NCI-H524 treated with DMSO at 0.1 percent for 48 hours (cell line): Measurements from ENCODE around the gene WTAP.
A peak's percentile ranks its signal among the peaks of the same experiment; 100 is the strongest.
"Not testable (repeated sequence)": the region's sequence is repeated elsewhere in the genome, so short reads cannot be mapped to it uniquely, and the experiment has no call there.

ENCODE experiments used
- DNase-seq: peaks from one replicate; lab custom pipeline; 2025; lab: John Stamatoyannopoulos, UW

Gene WTAP

DNA sequence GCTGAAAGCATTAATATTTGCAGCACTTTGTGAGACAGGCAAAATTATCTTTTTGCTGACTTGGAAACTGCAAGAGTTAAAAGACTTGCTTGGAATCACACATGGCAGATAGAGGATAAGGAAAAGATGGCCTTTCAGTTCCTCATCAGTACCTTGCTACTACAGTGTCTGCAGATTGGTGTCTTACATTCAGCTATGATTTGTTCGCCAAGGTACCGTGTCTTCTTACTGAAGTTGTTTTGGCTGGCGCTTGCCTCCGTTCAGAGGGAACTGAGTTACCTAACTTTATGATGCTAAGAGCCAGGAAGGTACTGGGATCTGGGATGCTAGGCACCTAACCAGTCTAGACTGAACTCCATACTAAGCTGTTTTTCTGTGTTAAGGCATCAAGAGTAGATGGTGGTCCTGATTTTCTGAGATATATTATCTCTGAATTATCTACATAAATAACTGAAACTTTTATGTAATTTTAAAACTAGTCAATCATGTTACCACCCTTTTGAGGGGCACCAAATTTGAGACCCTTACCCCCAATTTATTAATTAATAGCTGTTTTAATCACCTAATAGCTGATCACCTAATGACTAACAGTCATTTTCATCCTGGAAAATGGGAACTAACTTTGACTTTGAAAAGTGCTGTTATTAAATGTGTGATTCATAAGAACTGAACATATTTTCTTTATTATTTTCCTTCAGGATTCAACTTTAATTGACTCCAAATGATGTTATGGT, 2.5 kb downstream of the WTAP start:
- DNase-seq, result no peak

DNA sequence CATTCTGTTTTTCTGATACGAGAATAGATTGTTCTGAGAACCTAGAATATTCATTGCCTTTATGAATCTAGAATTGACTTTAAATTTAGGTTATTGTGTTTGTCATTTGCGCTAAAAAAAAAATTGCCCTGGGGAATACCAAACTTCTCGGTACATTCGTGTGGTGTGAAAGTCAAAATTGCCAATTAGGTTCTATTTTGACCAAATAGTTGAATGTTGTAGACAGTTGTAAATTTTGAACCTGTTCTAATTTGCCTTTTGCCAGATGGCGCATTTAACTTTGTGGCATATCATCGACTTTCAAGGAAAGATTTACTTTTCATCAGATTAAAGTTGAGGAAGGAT, 3.0 kb downstream of the WTAP start:
- no peak for DNase-seq

DNA sequence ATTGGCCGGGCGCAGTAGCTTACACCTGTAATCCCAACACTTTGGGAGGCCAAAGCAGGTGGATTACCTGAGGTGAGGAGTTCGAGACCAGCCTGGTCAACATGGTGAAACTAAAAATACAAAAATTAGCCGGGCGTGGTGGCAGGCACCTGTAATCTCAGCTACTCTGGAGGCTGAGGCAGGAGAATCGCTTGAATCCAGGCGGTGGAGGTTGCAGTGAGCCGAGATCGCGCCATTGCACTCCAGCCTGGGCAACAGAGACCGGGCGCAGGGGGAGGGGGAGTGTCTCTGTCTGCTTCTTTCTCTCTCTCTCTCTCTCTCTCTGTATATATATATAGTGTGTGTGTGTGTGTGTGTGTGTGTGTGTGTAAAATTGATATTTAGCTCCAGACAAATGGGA, 5.2 kb downstream of the WTAP start:
- not testable (repeated sequence) for DNase-seq

DNA sequence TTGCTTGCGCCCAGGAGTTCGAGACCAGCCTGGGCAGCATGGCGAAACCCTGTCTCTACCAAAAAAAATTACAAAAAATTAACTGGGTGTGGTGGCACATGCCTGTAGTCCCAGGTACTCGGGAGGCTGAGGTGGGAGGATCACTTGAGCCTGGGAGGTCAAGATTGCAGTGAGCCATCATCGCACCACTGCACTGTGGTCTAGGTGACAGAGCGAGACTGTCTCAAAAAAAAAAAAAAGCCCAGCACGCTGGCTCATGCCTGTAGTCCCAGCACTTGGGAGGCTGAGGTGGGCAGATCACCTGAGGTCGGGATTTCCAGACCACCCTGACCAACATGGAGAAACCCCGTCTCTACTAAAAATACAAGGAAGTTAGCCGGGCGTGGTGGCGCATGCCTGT, 6.1 kb downstream of the WTAP start:
- DNase-seq, result not testable (repeated sequence)

DNA sequence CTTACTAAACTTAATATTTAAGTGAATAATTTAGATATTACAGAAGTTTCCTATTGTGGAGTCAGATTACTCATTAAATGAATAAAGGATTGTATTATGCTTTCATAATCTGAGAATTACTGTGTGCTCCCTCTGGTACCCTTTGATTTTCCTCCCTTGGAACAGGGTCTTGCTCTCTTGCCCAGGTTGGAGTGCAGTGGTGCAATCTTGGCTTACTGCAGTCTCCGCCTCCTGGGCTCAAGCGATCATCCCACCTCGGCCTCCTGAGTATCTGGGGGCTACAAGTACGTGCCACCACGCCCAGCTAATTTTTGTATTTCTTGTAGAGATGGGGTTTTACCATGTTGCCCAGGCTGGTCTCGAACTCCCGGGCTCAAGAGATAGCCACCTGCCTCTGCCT, 9.6 kb downstream of the WTAP start:
- no peak for DNase-seq

DNA sequence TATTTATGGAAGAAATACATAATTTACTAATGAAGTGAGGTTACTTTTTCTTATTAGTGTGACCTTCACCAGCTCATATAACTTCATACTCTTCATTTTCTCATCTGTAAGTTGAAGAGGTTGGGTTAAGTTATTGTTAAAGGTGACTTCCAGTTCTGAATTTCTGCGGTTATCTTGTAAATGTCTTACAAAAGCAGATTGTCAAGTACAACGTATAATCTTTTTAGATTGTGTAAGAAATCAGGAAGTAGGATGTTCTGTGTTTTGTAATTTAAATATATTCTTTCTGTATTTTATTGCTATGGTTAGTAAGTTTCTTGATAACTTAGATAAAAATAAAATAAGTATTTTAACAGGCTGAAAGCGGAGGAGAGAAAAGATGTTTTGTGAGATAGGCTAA, 12.0 kb downstream of the WTAP start:
- DNase-seq, result no peak

DNA sequence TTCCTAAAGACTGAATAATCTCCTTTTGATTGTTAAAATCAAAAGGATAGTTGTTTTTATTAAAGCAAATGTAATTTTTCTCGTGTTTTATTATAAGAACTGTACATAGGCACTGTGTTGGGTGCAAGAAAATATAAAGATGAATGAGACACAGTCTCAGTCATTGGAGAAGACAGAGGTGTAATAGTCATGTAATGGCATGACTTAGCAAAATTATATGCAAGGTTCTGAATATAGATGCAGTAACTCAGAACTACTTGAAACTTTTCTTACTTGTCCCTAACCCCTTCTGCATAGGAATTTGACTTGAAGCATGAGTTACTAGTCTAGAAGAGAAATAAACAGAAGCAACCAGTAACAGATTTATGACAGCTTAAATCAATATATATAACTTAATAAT, 14.9 kb downstream of the WTAP start:
- DNase-seq, result no peak

DNA sequence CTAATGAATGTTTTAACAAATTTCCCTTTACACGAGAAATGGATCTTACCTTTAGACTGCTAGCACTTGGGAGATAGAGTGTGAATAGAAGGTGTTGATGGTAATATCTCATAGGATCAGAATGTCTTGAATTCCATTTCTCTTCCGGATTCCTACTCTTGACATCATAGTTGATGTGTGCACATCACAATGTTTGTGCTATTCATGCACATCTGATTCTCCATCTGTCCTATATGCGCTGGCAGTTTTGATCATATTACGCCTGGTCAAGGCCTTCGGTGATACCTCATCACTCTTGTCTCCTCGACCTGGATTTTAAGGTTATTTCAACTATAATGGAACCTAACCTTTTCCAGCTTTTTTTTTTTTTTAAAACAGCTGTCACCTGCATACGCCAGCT, 17.8 kb downstream of the WTAP start:
- DNase-seq, result no peak

DNA sequence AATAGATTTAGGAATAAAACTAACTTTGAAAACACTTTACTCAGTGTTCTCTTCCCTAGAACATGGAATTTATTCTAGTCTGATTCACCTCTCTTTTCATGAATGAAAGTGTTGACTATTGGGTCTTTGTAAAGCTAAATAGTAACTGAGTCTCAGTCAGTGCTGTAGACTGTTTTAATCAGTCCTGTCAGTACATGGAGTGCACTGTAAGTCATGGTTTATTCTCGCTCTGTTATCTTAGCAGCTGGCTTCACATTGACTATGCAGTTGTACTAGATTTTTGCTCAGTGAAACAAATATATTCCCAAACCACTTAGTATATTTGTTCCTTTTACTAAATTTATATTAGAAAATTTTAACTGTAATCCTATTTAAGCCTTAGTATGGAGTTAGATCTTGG, 19.5 kb downstream of the WTAP start:
- no peak for DNase-seq

DNA sequence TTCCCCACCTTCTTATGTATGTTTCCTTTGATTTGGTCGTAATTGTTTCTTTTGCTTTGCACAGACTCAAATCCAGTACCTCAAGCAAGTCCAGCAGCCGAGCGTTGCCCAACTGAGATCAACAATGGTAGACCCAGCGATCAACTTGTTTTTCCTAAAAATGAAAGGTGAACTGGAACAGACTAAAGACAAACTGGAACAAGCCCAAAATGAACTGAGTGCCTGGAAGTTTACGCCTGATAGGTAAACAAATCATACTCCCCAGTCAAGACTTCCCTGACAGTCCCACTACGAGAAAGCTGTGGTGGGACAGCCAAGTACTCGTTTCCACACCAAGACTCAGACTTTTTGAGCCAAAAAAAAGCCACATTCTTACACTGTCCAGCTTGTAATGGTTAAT, 20.8 kb downstream of the WTAP start:
- not testable (repeated sequence) for DNase-seq

DNA sequence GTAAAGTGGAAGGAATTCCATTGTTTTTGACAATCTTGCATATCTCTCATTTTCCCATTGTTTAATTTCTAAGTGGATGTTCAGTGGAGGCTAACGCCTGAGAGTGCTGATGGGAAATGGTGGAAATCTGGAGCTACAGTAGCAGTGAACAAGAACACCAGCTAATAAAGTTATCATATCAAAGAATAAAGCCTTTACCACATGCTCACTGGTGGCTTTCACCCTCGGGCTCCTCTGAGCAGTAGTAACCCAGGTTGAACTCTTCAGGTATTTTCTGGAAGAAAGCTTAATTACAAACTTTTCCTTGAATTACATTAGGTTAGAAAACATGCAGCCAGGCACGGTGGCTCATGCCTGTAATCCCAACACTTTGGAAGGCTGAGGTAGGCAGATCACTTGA, 24.1 kb downstream of the WTAP start:
- DNase-seq, result no peak

DNA sequence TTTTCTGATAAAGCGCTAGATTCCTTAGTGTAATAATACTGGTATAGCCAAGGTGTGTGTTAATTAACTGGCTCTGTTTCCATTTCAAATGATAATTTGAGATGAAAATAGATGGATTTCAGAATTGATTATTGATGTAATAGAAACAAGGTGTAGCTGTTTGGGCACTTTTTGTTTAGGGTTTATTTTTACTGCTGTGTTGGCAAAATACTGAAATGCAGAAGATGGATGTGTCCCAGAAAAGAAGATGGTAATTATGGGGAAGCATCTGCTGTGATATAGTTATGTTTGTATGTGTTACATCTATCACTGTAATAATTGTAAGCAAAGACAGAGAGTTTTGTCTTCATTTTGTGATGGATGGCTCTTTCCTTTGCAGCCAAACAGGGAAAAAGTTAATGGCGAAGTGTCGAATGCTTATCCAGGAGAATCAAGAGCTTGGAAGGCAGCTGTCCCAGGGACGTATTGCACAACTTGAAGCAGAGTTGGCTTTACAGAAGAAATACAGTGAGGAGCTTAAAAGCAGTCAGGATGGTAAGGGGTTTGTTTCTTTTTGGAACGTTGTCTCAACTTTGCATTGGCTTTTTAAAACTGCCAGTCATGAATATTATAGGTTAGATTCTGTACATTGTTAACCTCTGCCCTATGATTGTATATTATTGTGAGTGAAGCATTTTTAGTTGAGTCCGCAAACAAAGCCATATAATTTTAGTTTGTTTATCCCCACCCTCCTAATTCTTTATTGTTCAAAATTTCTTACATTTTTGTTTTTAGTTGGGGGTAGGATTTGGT, 26.0 kb downstream of the WTAP start:
- no peak for DNase-seq

DNA sequence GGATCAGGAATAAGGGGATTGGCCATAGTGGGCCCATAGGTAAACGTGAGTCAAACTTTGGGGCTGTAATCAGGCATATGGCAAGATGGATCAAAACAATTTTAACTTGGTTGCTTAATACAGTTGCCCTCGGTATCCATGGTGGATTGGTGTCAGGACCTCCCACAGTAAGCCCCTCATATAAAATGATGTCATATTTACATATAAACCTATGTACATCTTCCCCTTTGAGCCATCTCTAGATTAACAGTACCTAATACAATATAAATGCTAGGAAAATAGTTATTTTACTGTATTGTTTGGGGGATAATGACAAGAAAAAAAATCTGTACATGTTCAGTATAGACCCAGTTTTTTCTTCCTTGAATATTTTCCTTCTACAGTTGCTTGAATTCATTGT, 27.1 kb downstream of the WTAP start:
- DNase-seq, result no peak

DNA sequence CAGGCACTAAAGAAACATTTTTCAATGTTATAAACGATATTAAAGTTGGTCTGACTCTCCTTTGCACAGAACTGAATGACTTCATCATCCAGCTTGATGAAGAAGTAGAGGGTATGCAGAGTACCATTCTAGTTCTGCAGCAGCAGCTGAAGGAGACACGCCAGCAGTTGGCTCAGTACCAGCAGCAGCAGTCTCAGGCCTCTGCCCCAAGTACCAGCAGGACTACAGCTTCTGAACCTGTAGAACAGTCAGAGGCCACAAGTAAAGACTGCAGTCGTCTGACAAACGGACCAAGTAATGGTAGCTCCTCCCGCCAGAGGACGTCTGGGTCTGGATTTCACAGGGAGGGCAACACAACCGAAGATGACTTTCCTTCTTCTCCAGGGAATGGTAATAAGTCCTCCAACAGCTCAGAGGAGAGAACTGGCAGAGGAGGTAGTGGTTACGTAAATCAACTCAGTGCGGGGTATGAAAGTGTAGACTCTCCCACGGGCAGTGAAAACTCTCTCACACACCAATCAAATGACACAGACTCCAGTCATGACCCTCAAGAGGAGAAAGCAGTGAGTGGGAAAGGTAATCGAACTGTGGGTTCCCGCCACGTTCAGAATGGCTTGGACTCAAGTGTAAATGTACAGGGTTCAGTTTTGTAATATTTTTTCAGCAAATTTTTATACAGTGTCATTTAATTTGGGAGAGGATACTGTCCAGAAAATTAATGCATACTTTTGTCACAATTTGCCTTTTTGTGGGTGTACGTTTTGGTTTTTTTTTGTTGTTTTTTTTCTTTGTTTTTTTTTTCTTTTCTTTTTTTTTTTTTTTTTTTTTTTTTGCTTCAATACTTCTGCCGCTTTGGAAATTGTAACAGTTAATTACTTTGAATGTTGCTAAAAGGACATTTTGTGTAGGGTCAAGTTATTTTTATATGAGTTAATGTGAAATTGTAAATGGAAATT, 27.9 kb downstream of the WTAP start:
- DNase-seq, result no peak

DNA sequence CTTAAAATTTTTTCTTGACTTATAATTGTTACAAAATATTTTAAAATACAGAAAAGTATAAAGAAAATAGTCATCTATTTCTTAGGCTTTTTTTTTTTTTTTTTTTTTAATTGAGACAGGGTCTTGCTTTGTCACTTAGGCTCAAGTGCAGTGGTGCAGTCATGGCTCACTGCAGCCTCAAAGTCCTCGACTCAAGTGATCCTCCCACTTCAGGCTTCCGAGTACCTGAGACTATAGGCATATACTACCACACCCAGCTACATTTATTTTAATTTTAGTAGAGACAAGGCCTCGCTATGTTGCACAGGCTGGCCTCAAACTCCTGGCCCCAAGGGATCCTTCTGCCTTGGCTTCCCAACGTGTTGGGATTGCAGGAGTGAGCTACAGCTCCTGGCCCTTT, 29.2 kb downstream of the WTAP start:
- DNase-seq, result no peak

DNA sequence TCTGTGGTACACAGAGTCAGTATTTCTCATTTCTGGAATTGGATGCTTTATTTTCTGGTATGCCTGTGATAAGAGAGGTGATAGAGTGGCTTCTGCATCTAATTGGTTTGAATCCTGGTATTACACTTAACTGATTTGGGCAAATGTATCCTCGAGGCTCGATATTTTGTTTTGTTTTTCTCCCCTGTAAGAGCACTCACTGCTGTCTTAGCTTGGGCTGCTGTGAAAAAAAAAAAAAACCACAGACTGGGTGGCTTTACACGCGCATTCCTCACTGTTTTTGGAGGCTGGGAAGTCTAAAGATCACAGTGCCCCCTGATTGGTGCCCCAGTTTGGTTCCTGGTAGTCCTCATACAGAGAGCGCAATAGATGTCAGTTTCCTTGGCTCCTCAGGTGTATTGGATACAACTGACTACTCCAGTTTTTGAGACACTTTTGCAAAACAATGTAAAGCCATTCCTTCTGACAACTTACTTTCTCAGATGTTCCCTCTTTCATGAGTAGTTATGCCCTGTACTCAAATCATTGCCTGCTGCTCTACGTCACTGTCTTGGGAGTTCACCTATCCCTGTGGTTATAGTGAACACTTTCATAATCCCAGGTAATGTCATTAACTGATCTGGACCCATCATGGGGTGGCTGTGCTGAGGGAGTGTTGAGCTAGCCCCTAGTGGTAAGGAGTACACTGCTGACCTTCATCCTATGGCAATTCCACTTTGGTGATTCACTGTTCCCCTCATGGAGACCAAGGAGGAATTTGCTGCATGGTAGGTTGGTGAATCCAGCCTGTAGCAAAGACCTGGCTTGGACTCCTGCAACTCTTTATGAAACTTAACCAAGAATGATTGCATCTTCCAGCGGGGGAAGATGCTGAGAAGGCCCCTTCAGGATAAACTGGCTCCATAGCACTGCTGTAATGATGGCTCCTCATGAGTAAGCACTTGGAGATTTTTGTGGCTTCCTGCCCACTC, 31.0 kb downstream of the WTAP start:
- no peak for DNase-seq

DNA sequence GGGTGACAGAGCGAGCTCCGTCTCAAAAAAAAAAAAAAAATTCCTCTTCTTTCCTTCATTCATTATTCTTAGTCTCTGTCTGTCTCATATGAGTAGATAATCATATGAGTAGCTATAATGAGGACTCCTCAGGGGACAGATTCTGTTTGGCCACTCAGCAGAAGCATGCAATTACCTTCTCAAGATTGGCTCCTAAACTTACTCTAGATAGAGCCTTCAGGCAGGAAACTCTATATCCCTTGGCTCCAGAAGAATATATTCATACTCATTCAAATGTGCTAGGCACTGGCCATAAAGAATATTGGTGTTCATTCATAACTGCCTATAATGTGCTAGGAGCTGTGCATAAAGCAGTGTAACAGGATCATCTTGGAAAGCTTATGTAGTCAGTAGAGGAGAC, 32.3 kb downstream of the WTAP start:
- DNase-seq, result no peak

DNA sequence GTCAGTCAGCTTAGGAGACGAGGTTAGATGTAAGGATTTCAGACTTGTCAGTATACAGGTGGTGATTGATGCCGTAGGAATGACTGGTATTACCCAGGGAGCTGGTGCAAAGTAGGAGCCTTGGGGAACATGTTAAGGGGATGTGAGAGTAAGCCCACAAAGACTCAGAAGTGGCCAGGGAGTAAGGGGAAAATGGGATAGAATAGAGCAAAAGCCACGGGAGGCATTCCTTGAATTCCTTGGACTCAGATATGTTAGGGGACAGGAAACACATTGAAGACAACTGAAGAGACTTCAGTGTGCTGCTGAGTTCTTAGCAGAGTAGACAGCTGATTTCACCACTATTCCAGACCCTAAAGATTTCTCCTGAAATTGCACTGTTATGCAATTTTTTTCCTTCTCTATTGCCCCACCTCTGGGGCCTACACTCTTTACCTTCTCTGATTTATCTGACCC, 33.3 kb downstream of the WTAP start:
- no peak for DNase-seq

DNA sequence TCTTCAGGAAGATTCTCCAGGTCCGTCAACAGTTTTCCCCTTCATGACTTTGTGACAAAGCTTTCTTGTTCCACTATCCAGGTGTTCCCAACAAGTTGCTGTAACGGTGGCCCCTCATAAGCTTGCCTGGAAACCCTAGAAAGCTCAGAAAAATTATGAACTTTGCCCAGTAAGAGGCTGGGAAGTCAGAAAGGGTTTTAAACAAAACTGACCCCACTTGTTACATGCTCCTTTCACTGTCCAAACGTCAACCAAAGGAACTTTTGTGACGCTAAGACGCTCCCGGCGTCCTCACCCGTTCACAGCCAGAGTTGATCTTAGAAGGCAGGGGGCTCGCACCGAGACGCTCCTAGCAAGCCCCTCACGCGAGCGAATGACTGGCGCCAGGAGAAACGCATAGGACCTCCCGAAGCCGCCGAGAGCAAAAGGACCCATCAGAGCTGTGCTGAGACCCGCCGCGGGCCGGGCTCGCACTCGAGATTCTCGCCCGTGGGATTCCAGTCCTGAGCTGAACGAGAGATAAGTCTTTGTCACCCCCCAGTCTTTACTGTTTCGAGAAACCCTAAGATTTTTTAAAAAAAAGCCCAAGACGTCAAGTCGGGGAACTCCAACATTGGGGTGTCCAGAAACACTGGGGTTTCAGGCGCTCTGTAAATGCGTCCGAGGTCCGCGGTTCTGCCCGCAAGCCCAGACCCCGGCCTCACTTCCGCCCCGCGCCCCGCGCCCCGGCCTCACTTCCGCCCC, 34.0 kb downstream of the WTAP start:
- DNase-seq, result no peak

DNA sequence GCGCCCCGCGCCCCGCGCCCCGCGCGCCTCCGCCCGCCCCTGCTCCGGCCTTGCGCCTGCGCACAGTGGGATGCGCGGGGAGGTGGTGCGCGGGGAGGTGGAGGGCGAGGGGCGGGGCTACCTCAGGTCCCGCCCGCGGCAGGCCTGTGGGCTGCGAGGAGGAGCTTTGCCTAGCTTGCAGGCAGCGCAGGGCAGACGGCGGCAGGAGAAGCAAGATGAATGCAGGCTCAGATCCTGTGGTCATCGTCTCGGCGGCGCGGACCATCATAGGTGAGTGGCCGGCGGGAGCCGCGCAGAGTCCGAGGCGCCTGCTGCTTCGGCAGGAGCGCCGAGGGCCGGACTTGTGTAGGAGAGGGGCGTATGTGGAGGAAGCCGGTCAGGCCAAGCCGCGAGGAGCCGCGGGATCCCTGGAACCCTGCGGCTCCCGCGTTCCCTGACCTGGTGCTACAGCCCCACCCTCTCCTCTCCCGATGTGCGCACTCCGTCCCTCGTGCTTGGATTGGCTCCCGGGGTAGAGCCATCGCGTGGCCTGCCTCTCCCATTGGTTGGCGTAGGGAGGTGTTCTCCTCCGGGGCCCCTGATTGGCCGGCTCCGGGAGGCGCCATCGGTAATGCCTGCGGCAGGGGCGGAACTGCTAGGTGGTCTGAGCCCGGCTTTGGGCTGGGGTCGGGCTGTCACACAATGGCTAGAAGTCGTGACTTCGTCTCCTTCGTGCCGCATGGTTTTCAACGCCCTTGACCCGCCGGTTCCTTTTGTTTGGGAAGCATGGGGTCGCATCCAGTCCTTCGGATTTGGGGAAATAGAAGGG, 34.8 kb downstream of the WTAP start, which contains the start of gene ACAT2:
TSS of gene ACAT2 (plus strand) at position 173 of the 808 bp plus-strand sequence. CDS start at position 216, 43 bp downstream.
- DNase-seq, result peak; percentile 94
